Measurements from ENCODE around the gene CNOT2.
"Not testable (repeated sequence)": the region's sequence is repeated elsewhere in the genome, so short reads cannot be mapped to it uniquely, and the experiment has no call there.

The CNOT2 gene

GRCh38 chr12:70366581-70367257, 123.5 kb downstream of the CNOT2 start:
- peak; percentile 59 to 94 (median 94) for DNase-seq

GRCh38 chr12:70367258-70368141, 124.3 kb downstream of the CNOT2 start:
- DNase-seq: peak in 2 of 3 experiments; percentile 74 to 77

DNA sequence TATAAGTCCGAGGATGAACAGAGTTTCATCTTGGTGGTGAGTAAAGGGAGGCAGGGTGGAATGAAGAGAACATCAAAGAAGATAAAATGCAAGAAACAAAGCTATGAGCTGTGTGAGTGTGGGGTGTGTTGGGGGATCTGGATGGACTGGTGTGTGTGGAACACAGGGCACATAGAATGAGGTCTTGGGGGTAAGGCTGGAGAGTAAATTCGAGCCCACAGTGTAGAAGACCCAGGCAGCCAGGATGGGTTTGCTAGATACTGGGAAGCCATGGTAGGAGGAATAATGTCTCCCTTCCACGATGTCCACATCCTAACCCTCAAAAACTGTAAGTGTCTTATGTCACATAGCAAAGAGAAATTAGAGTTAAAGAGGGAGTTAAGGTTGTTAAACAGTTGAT, 129.6 kb downstream of the CNOT2 start:
- no peak for DNase-seq

DNA sequence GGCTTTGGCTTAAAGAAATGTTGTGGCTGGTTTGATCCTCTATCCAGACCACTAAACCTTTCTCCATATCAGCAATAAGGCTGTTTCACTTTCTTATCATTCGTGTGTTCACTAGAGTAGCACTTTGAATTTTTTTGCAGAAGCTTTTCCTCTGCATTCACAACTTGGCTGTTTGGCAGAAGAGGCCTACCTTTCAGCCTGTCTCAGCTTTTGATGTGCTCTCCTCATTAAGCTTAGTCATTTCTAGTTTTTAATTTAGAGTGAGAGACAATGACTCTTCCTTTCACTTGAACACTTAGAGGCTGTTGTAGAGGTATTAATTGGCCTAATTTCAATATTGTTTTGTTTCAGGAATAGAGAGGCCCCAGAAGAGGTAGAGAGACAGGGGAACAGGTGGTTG, 136.6 kb downstream of the CNOT2 start:
- DNase-seq: no peak

DNA sequence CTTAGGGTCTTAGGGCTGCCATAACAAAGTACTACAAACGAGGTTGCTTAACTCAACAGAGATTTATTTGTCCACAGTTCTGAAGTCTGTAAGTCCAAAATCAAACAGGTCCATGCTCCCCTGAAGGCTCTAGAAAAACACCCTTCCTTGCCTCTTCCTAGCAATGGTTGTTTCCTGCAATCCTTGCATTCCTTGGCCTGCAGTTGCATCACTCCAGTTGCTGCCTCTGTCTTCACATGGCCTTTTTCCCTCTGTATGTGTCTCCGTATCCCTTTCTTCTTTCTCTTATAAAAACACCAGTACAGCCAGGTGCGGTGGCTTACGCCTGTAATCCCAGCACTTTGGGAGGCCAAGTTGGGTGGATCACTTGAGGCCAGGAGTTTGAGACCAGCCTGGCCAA, 140.3 kb downstream of the CNOT2 start:
- DNase-seq: no peak

GRCh38 chr12:70383886-70384285, 140.7 kb downstream of the CNOT2 start:
- DNase-seq: no peak

GRCh38 chr12:70386771-70387170, 143.5 kb downstream of the CNOT2 start:
- no peak for DNase-seq

- DNase-seq: no peak
Measured at GRCh38 chr12:70389678-70390077, 146.4 kb downstream of the CNOT2 start.

GRCh38 chr12:70392631-70393030, 149.4 kb downstream of the CNOT2 start:
- DNase-seq: not testable (repeated sequence)

GRCh38 chr12:70393787-70394499, 150.7 kb downstream of the CNOT2 start:
- DNase-seq: no peak

DNA sequence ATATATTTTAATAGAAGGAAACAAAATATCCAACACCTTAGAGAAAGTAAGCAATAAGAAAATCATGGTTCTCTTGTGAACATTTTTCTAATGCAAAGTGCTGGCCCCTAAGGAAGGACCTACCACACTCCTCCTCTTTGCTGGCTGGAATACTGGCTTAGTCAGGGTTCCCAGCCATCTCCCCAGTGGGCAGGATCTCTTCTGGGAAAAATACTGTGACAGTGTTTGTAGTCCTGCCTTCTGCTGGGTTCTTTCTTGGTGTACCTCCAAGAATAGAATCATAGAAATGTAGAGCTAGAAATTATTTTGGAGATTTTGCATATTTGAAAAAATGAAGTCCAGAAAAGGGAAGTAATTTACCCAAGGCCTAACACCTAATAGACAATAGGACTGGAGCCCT, 154.8 kb downstream of the CNOT2 start:
- no peak for DNase-seq

DNA sequence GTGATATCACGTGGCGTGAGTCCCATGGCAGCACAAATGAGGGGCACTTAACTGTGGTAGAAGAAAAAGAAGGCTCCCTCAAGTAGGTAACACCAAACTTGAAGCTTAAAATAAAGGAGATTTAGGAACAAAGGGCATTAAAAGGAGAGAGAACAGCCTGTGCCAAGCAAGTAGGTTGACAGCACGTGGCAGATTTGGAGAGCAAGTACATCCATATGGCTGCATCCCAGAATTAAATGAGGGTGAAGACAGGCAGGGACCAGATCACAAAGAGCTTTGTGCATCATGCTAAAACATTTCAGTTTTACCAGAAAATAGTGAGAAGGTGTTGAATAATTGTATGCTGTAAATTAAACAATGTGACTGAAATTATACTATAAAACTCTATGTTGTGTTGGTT, 155.6 kb downstream of the CNOT2 start:
- no peak for DNase-seq

GRCh38 chr12:70399311-70399710, 156.1 kb downstream of the CNOT2 start:
- DNase-seq: no peak

DNA sequence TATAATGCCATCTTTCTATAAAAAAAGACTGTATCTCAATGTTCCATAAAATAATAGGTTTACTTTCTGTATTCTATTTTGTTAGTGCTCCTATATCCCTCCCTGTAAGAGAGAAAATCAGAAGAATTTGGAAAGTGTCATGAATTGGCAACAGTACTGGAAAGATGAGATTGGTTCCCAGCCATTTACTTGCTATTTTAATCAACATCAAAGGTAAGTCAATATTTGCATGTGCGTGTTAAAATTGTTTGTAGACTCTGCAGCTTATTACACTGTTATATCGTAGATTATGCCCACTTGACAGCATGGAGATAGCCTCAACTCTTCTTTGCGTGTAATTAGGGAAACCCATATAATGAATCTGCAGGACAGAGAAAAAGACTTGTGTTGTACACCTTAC, 156.9 kb downstream of the CNOT2 start:
- peak in 2 of 3 experiments; percentile 12 to 63 for DNase-seq

- no peak for DNase-seq
Measured at GRCh38 chr12:70402597-70402996, 159.4 kb downstream of the CNOT2 start.

GRCh38 chr12:70403826-70404225, 160.6 kb downstream of the CNOT2 start:
- DNase-seq: no peak

All from NCI-H1417 (cell line).